Right lobe of liver (tissue), 4 donors: Measurements from ENCODE around the gene OCLN.

Experiments used
- POLR2A ChIP-seq: fragments of 450-650 bp; IDR thresholded peaks from one replicate; pipeline ENCODE4 v1.6.1; 2017; ENCODE audit warnings: antibody characterized with exemption, mild to moderate bottlenecking
- TF ChIP-seq, protein P1 (sequence below), 4 donors: fragments of 200-600 bp in 3 of 4; fragments of 450-650 bp in 1 of 4; IDR thresholded peaks; one replicate each; pipeline versions ENCODE4 v1.5.1 to v1.8.0; 2016 to 2022; ENCODE audit warnings: antibody characterized with exemption in 4 of 4, mild to moderate bottlenecking in 2 of 4
- donor health status: DM: no; HTN: no; CAD: no.
- donor health status: DM: no; HTN: no; CAD: no.
- donor health status: DM: no; HTN: yes; CAD: no.

DNA sequence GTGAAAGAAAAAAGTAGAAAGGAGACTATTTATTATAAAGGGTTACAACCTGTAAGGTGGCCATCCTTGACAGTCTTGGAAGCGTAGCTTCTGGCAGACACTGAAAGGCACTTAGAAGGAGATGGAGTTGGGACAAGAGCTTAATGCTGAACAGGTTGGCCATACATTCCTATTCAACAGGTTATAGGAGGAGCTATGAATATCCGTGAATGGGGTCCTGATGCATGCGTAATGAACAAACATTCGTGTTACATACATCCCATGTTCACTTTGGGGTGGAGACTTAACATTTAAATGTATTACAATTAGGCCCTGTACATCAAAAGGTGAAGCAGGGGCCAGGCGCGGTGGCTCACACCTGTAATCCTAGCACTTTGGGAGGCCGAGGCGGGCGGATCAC is 34.1 kb downstream of the OCLN start:
- TF ChIP-seq, protein P1, sequence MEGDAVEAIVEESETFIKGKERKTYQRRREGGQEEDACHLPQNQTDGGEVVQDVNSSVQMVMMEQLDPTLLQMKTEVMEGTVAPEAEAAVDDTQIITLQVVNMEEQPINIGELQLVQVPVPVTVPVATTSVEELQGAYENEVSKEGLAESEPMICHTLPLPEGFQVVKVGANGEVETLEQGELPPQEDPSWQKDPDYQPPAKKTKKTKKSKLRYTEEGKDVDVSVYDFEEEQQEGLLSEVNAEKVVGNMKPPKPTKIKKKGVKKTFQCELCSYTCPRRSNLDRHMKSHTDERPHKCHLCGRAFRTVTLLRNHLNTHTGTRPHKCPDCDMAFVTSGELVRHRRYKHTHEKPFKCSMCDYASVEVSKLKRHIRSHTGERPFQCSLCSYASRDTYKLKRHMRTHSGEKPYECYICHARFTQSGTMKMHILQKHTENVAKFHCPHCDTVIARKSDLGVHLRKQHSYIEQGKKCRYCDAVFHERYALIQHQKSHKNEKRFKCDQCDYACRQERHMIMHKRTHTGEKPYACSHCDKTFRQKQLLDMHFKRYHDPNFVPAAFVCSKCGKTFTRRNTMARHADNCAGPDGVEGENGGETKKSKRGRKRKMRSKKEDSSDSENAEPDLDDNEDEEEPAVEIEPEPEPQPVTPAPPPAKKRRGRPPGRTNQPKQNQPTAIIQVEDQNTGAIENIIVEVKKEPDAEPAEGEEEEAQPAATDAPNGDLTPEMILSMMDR (IDR thresholded peaks at IDR 0.05), result no peak
- TF ChIP-seq POLR2A, result no peak
